ENCODE data around the gene TMEM244. TPM values are rescaled to one million over a fixed set of nuclear protein-coding genes. Genes with fewer than 3 reads are reported as not detected.
"Not testable (repeated sequence)": the region's sequence is repeated elsewhere in the genome, so short reads cannot be mapped to it uniquely, and the experiment has no call there.

The TMEM244 gene, protein sequence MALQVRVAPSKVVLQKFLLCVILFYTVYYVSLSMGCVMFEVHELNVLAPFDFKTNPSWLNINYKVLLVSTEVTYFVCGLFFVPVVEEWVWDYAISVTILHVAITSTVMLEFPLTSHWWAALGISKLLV
- total RNA-seq = not detected

DNA sequence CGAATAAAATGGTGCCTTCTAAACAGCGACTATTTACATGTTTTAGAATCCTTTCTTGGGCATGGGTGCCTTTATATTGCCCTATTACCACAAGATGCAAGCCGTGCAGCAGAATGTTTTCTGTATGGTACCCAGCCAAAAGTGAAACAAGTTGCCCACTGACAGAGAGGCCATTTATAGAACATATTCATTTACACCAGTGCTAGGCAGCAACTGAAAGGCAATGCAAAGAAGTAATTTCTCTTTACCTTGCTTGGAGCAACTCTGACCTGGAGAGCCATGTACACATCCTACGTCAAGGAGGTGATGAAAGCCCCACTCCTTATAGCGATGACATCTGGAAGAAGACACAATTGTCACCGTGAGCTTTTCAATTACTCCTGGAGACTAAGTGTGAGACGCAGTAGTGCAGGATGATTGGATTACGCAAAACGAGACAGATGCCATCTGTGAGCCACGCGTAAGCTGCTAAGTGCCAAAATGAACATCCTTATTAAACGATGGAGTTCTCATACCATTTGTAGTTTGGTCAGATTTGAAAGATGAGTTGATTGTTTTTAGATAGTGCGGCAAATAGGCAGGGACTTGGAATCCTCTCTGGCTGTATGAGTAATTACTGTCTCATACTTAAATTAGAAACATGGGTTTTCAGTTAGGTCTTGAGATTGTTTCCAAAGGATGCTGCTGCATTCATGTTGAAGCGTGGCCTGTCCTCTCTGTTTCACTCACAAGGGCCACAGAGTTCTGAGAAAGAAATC lies at the start of gene TMEM244:
TMEM244 (minus strand) TSS at position 408 of the 758 bp plus-strand sequence; CDS start at position 281, 127 bp downstream.
- no peak for ATAC-seq

GRCh38 chr6:129908858-129909257 lies 47.7 kb upstream of the TMEM244 start:
- no peak for ATAC-seq

DNA sequence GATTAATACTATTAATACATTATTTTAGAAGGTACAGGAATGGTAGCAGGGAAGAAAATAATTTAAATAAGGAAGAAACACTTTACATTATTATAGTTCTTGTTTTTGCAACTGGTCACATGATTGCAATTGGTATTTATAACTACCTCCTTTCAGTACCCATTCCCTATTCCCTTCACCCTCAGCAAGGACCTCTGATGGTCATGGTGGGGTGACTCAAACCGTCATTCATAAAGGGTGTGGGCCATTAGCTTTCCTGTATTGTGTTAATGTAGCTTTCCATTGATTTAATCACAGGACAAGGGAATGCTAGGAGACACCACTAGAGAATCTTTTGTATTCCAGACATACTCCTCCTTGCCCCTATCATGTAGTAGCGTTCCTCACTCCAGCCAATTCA lies 47.2 kb upstream of the TMEM244 start:
- no peak for ATAC-seq

DNA sequence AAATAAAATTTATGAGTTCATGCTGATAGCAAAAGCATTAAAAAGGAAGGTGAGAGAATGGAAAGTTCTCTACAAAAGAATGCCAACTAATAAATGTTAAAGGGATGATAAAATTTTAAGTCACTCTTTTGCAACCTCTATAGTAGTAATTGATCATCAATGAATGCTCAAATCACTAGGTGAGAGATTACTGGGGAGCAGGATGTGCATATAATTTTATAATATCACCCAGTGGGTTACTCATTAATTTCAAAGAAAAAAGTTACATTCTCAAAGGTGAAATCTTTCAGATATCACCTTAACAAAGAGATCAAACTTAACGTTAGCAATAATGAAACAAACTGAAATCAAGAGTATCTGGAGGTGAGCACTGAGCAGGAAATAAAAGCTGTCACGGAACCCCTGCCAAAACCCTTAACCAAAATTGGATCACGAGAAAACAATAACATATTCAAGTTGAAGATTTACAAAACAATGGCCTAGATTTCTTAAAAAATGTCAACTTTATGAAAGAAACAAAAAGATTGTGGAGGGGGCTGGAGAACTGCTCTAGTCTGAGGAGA lies 45.5 kb upstream of the TMEM244 start:
- no peak for ATAC-seq

DNA sequence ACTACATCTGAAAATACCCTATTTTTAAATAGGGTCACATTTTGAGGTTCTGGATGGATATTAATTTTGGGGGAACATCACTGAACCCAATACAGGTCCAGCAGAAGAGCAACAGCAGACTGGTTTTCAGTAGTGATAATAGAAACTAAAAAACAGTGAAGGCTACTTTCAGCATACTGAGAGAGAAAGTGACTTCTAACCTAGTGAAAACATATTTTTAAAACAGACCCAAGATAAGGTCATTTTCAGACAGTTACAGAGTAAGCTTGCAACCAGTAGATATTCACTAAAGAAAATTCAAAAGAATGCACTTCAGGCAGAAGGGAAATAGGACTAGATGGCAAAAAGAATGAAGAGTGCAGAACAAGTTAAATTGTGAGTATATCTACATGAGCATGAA lies 42.0 kb upstream of the TMEM244 start:
- ATAC-seq = no peak

GRCh38 chr6:129902681-129903080 lies 41.6 kb upstream of the TMEM244 start:
- ATAC-seq = no peak

DNA sequence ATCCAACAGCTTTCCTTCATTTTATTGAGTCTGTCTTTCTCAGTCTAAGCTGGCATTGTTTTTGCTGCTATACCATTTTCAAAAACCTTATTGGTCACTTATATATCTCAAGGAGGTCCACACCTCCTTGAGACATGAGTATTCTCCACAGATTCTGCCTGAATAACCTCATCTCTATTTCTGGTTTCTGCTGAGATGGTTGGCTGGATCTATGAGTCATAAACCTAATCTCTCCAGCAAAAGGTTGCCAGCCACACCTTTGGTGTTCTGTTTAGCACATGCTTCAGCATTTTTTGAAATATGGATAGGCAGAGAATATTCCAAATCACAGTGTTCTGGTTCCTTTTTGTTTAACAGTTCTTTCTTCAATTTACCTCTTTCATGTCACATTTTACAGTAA lies 40.8 kb upstream of the TMEM244 start:
- ATAC-seq = peak; percentile 94

DNA sequence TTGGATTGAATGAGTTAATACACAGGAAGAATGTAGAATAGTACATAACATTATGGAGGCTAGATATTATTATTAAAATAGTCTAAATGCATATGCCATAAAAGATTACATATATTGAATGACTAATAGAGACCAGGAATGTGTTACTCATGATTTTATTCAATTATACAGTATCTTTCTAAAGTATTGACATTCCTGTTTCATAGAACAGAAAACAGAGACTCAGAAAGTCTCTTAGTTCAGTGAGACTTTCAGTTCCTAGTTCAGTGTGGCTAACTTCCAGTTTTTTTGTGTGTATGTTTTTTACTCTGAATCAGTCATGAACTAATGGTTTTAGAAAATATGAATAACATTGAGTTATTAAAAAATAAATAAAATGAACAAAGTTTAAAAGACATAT lies 34.6 kb upstream of the TMEM244 start:
- no peak for ATAC-seq

- ATAC-seq = no peak
Observed at GRCh38 chr6:129894921-129895320, 33.8 kb upstream of the TMEM244 start.

GRCh38 chr6:129893640-129894039 lies 32.5 kb upstream of the TMEM244 start:
- ATAC-seq = no peak

DNA sequence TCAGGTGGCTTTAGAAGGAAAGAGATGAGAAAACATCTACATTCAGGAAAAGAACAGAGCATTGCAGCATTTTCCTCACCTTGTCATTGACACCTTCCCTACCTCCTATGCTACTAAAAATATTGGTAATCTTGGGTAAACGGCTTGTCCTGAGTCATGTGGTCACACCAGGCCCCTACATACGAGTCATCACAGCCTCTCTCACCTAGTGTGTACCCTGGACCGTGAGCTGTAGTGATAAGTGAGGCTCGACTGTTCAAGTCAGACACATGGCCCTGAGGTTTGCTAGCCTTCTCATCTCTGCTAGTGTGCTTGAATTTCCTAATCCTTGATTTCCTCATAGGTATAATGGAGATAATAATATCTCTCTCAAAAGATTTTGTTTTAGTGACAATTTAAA lies 29.6 kb upstream of the TMEM244 start:
- no peak for ATAC-seq

DNA sequence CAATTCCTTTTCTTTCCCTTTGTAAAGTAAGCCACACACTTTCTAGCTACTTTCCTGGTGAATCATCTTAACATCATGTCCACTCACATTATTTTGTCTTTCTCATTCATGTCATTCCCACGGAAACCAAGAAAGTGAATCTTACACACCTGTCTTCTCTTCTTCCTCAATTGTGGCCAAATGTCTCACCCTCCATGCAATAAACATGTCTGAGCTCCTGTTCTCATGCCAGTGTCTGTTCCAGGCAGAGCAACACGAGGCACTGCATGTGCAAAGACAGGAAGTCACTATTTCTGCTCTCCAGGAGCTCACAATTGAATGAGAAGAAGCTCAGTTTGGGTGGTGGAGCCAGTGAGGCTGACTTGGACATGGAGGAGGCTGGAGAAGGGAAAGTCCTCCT lies 29.0 kb upstream of the TMEM244 start:
- ATAC-seq = peak; percentile 59

- ATAC-seq = peak; percentile 76
Observed at GRCh38 chr6:129889580-129889979, 28.5 kb upstream of the TMEM244 start.

- ATAC-seq = no peak
Observed at GRCh38 chr6:129886401-129887155, 25.5 kb upstream of the TMEM244 start.

GRCh38 chr6:129884211-129884610 lies 23.1 kb upstream of the TMEM244 start:
- ATAC-seq = no peak

DNA sequence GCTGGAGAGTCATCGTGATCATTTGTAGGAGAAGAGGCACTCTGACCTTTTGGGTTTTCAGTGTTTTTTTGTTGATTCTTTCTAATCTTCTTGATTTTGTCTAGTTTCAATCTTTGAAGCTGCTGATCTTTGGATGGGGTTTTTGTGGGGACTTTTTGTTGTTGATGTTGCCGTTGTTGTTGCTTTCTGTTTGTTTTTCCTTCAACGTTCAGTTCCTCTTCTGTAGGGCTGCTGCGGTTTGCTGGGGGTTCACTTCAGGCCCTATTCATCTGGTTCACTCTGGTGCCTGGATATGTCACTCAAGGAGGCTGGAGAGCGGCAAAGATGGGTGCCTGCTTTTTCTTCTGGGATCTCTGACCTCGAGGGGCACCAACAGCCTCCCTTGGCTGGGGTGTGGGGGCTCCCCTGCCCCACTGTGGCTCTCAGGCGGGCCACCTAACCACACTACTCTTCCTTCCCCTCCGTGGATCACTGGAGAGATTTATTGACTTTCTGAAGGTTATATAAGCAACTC lies 21.5 kb upstream of the TMEM244 start:
- ATAC-seq = no peak

DNA sequence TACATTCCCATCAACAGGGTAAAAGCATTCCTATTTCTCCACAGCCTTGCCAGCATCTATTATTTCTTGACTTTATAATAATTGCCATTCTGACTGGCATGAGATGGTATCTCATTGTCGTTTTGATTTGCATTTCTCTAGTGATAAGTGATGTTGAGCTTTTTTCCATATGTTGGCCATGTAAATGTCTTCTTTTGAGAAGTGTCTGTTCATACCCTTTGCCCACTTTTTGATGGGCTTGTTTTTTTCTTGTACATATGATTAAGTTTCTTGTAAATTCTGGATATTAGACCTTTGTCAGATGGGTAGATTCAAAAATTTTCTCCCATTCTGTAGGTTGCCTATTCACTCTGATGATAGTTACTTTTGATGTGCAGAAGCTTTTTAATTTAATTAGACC lies 16.8 kb upstream of the TMEM244 start:
- not testable (repeated sequence) for ATAC-seq

- no peak for ATAC-seq
Observed at GRCh38 chr6:129875610-129876520, 14.8 kb upstream of the TMEM244 start.

DNA sequence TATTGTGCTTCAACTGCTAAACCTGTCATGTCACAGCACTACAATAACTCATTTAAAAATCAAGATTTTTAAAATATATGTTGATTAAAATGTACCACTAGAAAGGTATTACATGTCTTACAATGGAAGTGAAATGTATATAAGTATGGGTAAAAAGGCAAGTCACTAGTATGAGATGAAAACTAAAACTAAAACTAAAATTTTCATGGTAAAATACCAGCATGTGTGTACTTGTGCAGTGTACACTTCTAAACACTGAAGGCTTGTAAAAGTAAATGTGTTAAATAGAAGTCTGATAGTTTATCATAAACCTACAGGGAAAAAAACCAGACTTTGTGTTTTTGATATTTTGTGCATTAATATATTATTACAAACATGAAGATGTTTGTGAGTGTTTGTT lies 13.7 kb upstream of the TMEM244 start:
- ATAC-seq = no peak

GRCh38 chr6:129872586-129872985 lies 11.5 kb upstream of the TMEM244 start:
- no peak for ATAC-seq

DNA sequence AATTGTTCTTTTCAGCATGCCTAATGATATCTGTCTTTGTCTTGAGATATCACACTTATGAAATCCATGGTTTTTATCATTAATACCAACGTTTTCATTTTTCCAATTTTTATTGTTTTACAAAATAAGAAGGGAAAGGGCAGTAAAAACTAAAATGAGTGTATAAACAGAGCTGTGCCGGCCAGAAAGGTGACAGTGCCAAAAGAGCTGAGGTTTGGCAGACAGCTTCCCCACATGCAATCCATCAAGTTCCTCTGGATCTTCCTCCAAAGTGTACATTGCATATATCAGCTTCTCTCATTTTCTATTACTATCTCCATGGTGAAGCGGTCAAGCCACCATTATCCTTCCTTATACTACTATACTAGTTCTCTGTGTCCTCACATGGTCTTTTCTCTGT lies 10.1 kb upstream of the TMEM244 start:
- ATAC-seq = no peak

GRCh38 chr6:129867403-129867802 lies 6.3 kb upstream of the TMEM244 start:
- no peak for ATAC-seq

All from esophagus mucosa (tissue), 1 donor.